Heart left ventricle (tissue), 16 donors: Measurements from ENCODE around the gene ARHGAP44. TPM values are rescaled to one million over a fixed set of nuclear protein-coding genes. Genes with fewer than 3 reads are reported as not detected.
"Not testable (repeated sequence)": the region's sequence is repeated elsewhere in the genome, so short reads cannot be mapped to it uniquely, and the experiment has no call there.

Experiments used
- ATAC-seq, 4 donors: fragments of 200-7000 bp; cut with Tn5 transposase; one replicate each; pipeline ENCODE4 v1.9.1; 2020 to 2022; ENCODE audit warnings: moderate library complexity in 4 of 4, mild to moderate bottlenecking in 3 of 4, moderate number of reproducible peaks in 1 of 4
- DNase-seq, 5 donors: peaks; one replicate each; pipeline ENCODE4 v3.0.0-alpha.2; 2020
- H3K27ac ChIP-seq, 12 donors: fragments of 200-600 bp; sonication (generic) in 4 of 12; one replicate each; pipeline versions ENCODE4 v1.5.0 to v1.8.0; 2016 to 2022; ENCODE audit warnings: mild to moderate bottlenecking in 2 of 12
- H3K27me3 ChIP-seq, 9 donors: fragments of 200-600 bp; sonication (generic) in 2 of 9; one replicate each; pipeline versions ENCODE4 v1.5.1 to v1.8.0; 2016 to 2022; ENCODE audit warnings: mild to moderate bottlenecking in 3 of 9
- H3K36me3 ChIP-seq, 9 donors: fragments of 200-600 bp; sonication (generic) in 2 of 9; one replicate each; pipeline versions ENCODE4 v1.5.0 to v1.8.0; 2018 to 2022; ENCODE audit warnings: mild to moderate bottlenecking in 2 of 9
- H3K4me1 ChIP-seq, 12 donors: fragments of 200-600 bp; sonication (generic) in 4 of 12; one replicate each; pipeline versions ENCODE4 v1.5.0 to v1.8.0; 2016 to 2022; ENCODE audit warnings: mild to moderate bottlenecking in 3 of 12
- H3K4me3 ChIP-seq, 12 donors: fragments of 200-600 bp; sonication (generic) in 4 of 12; one replicate each; pipeline versions ENCODE4 v1.5.0 to v1.8.0; 2017 to 2022; ENCODE audit warnings: mild to moderate bottlenecking in 9 of 12, moderate library complexity in 4 of 12
- H3K9me3 ChIP-seq, 12 donors: fragments of 200-600 bp; sonication (generic) in 4 of 12; one replicate each; pipeline versions ENCODE4 v1.5.0 to v1.8.0; 2016 to 2022; ENCODE audit warnings: mild to moderate bottlenecking in 1 of 12
- POLR2A ChIP-seq, 2 donors: fragments of 450-650 bp; IDR thresholded peaks; one replicate each; pipeline ENCODE4 v1.6.1; 2017; ENCODE audit warnings: antibody characterized with exemption in 2 of 2, mild to moderate bottlenecking in 2 of 2, moderate library complexity in 2 of 2
- WGBS, 4 donors: extraction: QIAGEN DNeasy Blood & Tissue Kit in 2 of 4; methylation state at CpG; one replicate each; pipeline versions ENCODE4 v1.1.5 to v1.1.7; 2013 to 2018; 5-methylcytosine and 5-hydroxymethylcytosine counted together
- intact Hi-C, 10 donors: fragments of 100-400 bp; cut with DNase I; formaldehyde crosslinking; loops; one replicate each; pipeline versions ENCODE4 v1.11.1 to v1.14.2; 2022
- polyA plus RNA-seq, 2 donors: library from polyadenylated mRNA; stranded (reverse); fragments of 200-250 nt; gene quantifications; one replicate each; pipeline ENCODE4 v1.2.3, GENCODE V29; 2013
- total RNA-seq, 9 donors: library from RNA; depleted of rRNA in 2 of 9; stranded (reverse); fragments of >200 nt in 2 of 9; fragmentation: NEBNext Ultra II Directional in 3 of 9; extraction: Animal tissue kit (Norgen Biotek cat#: 25700) in 3 of 9; gene quantifications; one replicate each; pipeline versions ENCODE4 v1.1.0 to v1.2.4, GENCODE V29; 2016 to 2023
- TF ChIP-seq, protein P1 (sequence below), 12 donors: fragments of 200-600 bp; sonication (generic) in 4 of 12; IDR thresholded peaks; one replicate each; pipeline versions ENCODE4 v1.5.0 to v1.8.0; 2018 to 2022; ENCODE audit warnings: antibody characterized with exemption in 12 of 12, mild to moderate bottlenecking in 5 of 12
- donor health status: ischemic (EF 13 %, LVEDD 7.1; RV severe dilation, severe dysfunction).
- donor health status: healthy with polysubstance abuse.
- donor health status: DM: no; HTN: yes; CAD: no.
- donor health status: DM: no; HTN: no; CAD: no.
- donor health status: ischemic (EF 25% LVEDD 6.9; RV normal size, moderate dysfunction).
- donor health status: ischemic (EF 25% LVEDD 5.7; RV mildly dilated, moderate dysfunction).
- donor health status: healthy.
- donor health status: DM: yes; HTN: yes; CAD: no.
- donor health status: ischemic (EF 35%, LVEDD 5.7; RV mildly dilated, moderate dysfunction).
- donor health status: nonischemic (EF 11% LVEDD 7.7; RV severe dilation, severe dysfunction).
- donor health status: DM: yes; HTN: yes; CAD: no.
- donor health status: PGD.
- donor health status: ischemic (EF 29% LVEDD 5.4; RV normal size, mild dysfunction).
- donor health status: nonischemic (EF 23%, LVEDD 6.1; RV moderate dilation, normal function).

The ARHGAP44 gene
- total and polyA plus RNA-seq, 11 donors: 4.3 to 15.7 (median 8.6) TPM

DNA sequence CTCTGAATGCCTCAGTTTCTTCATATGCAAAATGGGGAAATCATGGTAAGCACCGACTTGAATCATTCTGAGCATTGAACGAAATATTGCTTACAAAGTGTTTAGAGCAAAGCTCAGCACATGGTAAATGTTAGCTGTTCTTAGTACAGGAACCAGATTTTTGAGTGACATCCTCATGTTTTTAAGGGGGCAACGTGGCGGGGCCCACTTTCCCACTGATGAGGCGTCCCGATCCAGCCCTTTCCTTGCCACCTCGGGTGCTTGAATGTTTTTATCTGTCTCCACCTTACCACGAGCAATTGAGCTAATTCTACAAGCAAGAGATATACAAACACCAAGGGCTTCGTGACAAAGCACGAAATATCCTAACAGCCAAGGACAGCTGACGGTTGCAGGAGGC, 178.7 kb downstream of the ARHGAP44 start:
- no peak overlapping the region for H3K4me3 ChIP-seq
- H3K27me3 ChIP-seq: no peaks in the 10 kb centered on the region
- WGBS, 4 donors: 72 to 75% (median 73%) methylated on average over 11 of the region's 11 CpGs
- H3K4me1 ChIP-seq: peaks cover 0 to 5% (median 0%) of the 10 kb centered on the region in 12 donors
- intact Hi-C loops: no loop called here
- ATAC-seq: no peak
- DNase-seq: no peak
- no peak overlapping the region for H3K27ac ChIP-seq
- no peaks in the 10 kb centered on the region for H3K9me3 ChIP-seq
- TF ChIP-seq, protein P1, sequence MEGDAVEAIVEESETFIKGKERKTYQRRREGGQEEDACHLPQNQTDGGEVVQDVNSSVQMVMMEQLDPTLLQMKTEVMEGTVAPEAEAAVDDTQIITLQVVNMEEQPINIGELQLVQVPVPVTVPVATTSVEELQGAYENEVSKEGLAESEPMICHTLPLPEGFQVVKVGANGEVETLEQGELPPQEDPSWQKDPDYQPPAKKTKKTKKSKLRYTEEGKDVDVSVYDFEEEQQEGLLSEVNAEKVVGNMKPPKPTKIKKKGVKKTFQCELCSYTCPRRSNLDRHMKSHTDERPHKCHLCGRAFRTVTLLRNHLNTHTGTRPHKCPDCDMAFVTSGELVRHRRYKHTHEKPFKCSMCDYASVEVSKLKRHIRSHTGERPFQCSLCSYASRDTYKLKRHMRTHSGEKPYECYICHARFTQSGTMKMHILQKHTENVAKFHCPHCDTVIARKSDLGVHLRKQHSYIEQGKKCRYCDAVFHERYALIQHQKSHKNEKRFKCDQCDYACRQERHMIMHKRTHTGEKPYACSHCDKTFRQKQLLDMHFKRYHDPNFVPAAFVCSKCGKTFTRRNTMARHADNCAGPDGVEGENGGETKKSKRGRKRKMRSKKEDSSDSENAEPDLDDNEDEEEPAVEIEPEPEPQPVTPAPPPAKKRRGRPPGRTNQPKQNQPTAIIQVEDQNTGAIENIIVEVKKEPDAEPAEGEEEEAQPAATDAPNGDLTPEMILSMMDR (IDR thresholded peaks at IDR 0.05): no peak
- TF ChIP-seq POLR2A (IDR thresholded peaks at IDR 0.05): no peak
- no peaks in the 10 kb centered on the region for H3K36me3 ChIP-seq

DNA sequence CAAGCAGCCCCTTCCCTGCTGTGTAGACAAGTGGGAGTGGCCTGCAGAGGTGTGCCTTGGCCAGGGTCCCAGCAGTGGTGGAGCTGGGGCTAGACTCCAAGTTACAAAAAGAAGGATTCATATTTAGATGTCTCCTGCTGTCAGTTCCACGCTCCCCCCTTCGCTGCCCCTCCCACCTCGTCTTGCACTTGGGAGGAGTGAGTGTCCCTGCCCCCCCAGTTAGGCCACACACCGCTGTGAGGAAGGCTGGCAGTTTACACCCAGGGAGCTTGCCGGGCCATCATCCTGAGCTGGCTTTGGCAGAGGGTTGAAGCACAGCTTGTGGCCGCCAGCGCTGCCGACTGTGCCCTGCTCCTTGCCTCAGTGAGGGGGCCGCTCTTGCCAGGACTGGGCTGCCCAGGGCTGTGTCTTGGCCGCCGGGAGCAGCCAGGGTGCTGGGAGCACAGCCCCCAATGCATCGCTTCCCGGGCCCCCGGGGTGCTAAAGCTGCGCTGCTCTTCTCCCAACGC, 184.3 kb downstream of the ARHGAP44 start:
- Histone ChIP-seq H3K36me3 (no peaks in the 10 kb centered on the region), H3K9me3 (no peaks in the 10 kb centered on the region), H3K4me3 (peak overlapping the region in 11 of 12 donors; percentile 11 to 55 (median 44)), H3K4me1 (peaks cover 0 to 13% (median 0%) of the 10 kb centered on the region in 12 donors), H3K27me3 (peaks cover 0 to 15% (median 0%) of the 10 kb centered on the region in 9 donors), H3K27ac (peak overlapping the region in 1 of 12 donors; percentile 47)
- ATAC-seq: peak; percentile 29 to 73 (median 68)
- intact Hi-C loops: no loop called here
- DNase-seq: no peak
- TF ChIP-seq POLR2A (IDR thresholded peaks at IDR 0.05): no peak
- TF ChIP-seq, protein P1 (IDR thresholded peaks at IDR 0.05): no peak
- 2 to 8% (median 2%) methylated on average over 14 to 16 of the region's 16 CpGs; no CpG with 5 or more reads in 1 of the 4 donors for WGBS, 4 donors

DNA sequence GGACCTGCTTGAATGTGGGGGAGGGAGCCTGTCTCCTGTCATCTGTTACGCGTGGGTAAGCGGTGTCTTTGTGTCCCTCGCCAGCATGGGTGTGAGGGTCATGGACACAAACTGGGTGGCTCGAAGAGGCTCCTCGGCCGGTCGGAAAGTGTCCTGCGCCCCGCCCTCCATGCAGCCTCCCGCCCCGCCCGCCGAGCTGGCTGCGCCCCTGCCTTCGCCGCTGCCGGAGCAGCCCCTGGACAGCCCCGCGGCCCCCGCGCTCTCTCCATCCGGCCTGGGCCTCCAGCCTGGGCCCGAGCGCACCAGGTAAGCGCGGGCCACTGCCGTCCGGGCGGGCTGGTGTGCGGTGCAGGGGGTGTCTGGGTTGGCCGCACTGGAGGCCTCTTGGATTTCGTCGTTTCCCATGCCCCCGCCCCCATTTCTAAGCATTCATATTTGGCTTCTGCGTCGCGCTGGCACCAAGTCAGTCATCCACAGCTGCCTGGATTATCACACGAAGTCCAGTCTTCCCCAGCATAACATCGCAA, 184.8 kb downstream of the ARHGAP44 start:
- WGBS, 4 donors: 2 to 7% (median 3%) methylated on average over 17 to 40 of the region's 40 CpGs
- Histone ChIP-seq H3K27me3 (peaks cover 0 to 15% (median 0%) of the 10 kb centered on the region in 9 donors), H3K4me1 (peaks cover 0 to 13% (median 0%) of the 10 kb centered on the region in 12 donors), H3K36me3 (no peaks in the 10 kb centered on the region), H3K27ac (peak overlapping the region in 1 of 12 donors; percentile 47), H3K4me3 (peak overlapping the region in 11 of 12 donors; percentile 11 to 55 (median 44)), H3K9me3 (no peaks in the 10 kb centered on the region)
- DNase-seq (no peak), ATAC-seq (peak in 3 of 4 donors; percentile 43 to 69 (median 60))
- TF ChIP-seq, protein P1 (IDR thresholded peaks at IDR 0.05): no peak
- TF ChIP-seq POLR2A (IDR thresholded peaks at IDR 0.05): no peak
- intact Hi-C loops: no loop called here

DNA sequence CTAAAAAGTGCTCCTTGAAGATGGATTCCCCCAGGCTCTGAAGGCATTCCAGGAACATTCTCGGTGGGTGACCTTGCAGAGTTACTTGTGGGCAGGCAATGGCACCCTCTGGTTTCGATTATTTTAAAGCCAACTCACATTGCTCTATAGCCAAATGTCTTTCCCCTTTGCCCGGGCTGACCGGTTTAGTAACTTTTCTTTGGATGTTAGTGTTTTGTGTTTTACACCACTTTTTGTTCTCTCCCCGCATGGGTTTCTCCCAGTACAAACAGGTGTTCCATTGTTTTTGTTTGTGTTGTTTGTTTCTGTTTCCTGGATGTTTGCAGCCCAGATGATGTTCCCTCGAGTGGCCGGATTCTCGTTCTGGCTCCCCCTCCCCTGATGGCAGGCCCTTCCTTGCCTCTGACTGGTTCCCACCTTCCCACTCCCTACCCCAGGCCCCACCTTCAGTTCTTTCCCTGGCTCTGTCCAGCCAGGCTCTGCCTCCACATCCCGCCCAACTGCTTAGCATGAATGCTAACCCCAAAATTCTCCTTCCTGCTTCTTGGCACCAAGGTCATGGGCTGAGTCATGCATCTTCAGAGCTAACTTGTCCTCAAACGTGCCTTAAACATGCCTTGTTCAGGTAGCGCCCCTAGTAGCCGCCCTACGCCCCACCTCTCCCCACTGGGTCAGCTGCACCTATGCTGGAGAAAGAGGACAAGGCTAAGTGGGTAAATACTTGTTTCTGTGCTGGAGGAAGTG, 187.9 kb downstream of the ARHGAP44 start:
- H3K27me3 ChIP-seq: peaks cover 0 to 15% (median 0%) of the 10 kb centered on the region in 9 donors
- H3K4me3 ChIP-seq: no peak overlapping the region
- no peak for TF ChIP-seq POLR2A (IDR thresholded peaks at IDR 0.05)
- TF ChIP-seq, protein P1 (IDR thresholded peaks at IDR 0.05): no peak
- H3K9me3 ChIP-seq: no peaks in the 10 kb centered on the region
- peaks cover 0 to 13% (median 0%) of the 10 kb centered on the region in 12 donors for H3K4me1 ChIP-seq
- H3K27ac ChIP-seq: no peak overlapping the region
- intact Hi-C loops: no loop called here
- WGBS, 4 donors: 79 to 82% (median 80%) methylated on average over 13 of the region's 13 CpGs
- H3K36me3 ChIP-seq: no peaks in the 10 kb centered on the region
- no peak for ATAC-seq
- no peak for DNase-seq

DNA sequence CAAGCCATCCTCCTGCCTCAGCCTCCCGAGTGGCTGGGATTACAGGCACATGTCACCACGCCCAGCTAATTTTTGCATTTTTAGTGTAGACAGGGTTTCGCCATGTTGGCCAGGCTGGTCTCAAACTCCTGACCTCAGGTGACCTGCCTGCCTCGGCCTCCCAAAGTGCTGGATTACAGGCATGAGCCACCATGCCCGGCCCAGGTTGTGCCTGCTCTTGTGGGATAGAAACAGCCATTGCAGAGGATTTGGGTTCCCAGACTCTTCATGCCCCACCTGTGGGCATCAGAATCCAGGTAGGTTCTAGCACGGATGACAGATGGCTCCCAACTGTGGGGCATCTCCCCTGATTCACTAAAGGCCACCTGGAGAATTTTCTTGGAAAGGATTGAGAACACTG, 189.5 kb downstream of the ARHGAP44 start:
- DNase-seq, intact Hi-C loops, H3K36me3 ChIP-seq, H3K27ac ChIP-seq, H3K27me3 ChIP-seq, H3K9me3 ChIP-seq, H3K4me1 ChIP-seq, ATAC-seq, H3K4me3 ChIP-seq: not testable (repeated sequence)
- WGBS, 4 donors: 91 to 96% (median 92%) methylated on average over 6 of the region's 6 CpGs
